ENCODE data around the gene SLC27A4.

The SLC27A4 gene

DNA sequence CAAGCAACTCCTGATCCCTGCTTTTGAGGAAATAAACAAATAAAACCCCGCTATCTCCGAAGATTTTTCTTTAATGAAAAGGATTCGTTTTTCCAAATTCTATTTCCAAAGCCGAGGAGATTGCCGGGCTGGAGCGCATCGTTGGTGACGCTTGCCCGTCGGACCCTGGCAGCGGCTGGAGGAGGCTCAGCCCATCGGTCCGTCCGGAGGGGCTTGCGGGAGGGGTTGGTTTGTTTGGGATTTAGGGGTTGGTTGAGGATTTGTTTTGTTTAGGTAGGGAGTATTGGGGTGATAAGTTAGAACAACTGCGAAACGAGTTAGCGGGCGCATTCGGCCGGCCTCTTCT lies 51.6 kb downstream of the SLC27A4 start:
- DNase-seq (ENCODE audit: low read depth) = no peak

DNA sequence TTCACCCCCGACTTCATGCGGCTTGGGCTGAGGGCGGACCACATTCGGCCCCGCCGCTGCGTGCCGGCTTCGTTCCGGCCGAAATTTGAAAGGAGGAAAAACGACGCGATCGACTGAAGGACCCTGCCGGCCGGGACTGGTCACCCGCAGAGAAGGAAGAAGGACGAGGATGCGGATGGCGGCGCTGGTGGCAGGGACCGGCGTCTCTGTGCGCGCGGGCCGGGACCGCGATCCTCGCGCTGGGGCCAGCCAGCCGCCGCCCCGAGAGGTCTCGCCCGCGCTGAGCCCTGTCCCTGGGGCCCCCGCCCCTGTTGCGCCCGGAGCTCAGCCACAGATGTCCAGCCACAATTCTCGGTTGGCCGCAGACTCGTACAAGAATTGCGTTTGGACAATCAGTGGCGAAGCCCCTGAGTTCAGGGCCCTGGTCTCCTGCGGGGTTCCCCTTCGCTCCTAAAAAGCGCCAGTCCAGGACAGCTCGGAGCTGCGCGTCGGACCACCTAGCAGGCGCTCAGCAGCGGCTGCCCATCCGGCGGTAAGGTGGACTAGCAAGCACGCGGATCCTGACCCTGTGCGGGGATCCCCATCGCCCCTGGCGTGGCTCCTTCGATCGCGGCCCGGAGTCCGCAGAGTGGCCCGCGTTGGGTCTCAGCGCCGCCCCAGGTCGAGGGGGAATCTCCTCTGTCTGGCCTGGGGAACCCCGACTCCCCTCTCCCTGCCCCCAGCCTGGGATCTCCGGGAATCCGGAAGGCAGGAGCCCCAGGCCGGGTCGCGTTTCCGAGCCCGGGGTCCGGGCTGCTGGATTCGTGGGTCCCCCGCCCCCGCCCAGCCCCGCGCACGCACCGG lies 52.2 kb downstream of the SLC27A4 start:
- no peak for DNase-seq (ENCODE audit: low read depth)

DNA sequence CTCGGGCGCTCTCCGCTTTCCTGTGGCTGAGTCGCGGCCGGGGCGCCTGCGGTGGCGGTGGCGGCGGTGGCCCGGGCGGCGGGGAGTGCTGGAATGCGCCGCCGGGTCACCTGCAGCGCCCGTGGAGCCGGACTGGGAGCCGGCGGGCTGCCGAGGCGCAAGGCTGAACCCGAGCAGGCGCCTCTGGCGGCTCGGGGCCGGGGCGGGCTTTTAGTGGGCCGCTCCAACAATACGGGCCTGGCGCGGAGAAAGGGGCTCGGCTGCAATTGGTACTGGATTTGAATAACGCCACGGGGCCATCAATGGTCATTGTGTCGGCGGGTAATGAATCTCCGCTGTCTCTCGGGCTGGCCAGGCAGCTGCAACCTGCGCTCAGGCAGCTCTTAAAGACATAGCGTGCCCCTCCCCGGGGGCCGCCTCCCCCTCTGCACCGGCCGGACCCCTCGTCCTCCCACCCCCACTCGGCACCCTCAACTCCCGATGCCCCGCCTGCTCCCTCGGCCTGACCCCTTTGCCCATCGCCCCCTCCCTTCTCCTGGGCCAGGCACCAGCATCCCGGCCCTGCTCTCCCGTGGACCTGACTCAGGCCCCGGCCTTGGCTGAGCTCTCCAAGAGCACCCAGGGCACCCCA lies 52.9 kb downstream of the SLC27A4 start:
- no peak for DNase-seq (ENCODE audit: low read depth)

DNA sequence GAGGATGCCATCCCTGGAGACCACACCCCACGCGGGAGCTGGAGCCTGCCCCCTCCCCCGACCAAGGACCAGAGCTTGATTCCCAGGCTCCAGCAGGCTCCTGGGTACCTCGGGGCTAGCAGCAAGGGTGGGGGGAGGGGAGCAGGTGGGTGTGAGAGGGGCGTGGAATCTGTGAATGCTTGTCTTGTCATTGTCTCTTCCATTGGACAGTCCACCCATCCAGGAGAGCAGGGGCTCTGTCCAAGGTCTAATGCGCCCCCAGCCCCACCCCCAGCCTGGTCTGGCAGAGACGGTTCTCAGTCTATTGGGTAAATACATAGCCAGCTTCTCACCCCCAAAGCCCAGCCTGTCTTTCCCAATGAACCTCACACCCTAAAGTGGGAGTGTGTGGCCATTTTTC lies 53.6 kb downstream of the SLC27A4 start:
- no peak for DNase-seq (ENCODE audit: low read depth)

DNA sequence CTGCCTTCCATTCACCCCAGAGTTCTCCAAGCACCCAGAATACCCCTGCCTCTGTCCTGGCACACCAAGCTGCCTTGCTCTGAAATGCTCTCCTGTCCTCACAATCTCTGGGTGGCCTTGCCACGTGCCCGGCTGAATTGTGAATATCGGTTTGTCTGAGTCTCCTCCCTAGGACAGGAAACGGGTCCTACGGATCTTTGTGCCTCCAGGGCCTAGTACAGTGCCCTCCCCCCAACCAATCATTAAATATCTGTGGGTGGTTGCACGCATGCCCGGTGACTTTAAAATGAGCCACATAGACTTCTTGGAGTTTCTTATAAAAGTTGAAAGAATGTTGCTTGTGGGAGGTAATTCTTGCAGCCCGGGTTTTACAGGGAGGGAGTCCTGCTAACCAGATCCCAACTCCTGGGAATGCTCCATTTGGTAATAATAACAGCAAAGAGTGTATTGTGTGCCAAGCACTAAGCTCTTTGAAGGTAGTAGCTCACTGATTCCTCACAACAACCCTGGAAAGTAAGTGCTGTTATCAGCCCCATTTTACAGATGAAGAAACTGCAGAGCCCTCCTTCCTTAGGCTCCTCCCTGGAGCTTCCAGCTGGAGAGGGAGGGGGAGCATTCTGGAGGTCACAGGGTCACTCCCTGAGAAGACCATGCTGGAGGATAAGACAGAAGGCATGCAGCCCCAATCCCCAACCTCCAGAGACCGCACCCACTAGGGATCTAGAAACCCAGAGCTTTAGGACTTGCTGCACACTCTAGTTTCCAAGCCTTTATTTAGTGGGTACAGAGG lies 54.2 kb downstream of the SLC27A4 start:
- DNase-seq (ENCODE audit: low read depth) = no peak

DNA sequence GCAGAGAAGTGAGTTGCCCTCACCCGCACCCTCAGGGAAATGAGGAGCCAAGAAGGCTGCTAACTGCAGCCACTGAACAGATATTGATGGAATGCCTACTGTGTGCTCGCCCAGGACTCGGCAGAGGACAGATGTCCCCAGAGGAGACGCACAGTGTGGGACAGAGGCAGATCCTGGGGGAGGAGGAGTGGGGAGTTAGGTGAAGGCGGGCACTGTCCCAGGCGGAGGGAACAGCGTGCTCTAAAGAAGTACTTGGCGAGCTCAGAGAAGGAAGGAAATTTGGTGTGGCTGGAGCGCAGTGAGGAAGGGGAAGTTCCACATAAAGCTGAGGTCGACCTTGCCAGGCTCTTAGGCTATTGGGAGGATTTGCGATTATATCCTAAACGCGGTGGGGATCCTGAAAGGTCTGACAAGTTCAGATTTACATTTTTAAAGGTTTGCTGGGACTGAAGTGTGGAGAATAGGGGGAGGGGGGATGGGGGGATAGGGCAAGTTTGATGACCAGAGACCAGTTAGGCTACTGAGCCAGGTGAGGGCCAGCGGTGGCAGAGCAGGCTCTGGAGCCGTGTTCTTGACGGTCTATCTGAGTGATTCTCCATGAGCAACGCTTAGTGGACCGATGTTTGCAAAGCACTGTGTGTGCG lies 56.8 kb downstream of the SLC27A4 start:
- no peak for DNase-seq (ENCODE audit: low read depth)

DNA sequence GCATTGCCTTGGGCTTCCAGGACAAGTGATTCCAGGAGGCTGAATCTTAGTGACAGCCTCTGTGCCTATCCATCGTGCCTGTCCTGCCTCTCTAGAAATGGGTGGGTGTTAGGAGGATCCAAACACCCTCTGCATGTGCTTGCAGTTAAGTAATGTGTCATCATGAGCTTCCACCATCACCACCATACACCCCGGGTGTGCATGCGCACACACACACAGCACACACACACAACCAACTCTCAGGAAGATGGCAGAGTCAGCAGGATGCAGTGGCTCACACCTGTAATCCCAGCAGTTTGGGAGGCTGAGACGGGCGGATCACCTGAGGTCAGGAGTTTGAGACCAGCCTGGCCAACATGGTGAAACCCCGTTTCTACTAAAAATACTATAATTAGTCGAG lies 57.5 kb downstream of the SLC27A4 start:
- DNase-seq (ENCODE audit: low read depth) = no peak

DNA sequence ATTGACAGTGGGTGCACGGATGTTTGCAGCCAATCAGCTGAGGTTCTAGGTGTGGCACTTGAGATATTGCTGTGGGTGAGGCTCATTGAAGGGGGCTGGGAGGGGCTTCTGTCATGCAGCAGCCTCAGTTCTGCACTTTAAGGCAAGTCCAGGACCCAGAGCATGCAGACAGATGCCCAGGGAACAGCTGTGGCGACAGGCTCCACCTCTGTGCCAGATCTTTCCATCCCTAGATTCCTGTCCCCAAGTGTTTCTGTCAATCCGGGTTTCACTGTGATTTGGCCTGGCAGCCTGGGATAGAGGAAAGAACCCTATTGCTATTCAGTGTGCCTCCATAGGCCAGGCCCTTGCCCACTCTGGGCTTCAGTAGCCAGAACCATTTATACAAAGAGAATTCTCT lies 59.5 kb downstream of the SLC27A4 start:
- no peak for DNase-seq (ENCODE audit: low read depth)

DNA sequence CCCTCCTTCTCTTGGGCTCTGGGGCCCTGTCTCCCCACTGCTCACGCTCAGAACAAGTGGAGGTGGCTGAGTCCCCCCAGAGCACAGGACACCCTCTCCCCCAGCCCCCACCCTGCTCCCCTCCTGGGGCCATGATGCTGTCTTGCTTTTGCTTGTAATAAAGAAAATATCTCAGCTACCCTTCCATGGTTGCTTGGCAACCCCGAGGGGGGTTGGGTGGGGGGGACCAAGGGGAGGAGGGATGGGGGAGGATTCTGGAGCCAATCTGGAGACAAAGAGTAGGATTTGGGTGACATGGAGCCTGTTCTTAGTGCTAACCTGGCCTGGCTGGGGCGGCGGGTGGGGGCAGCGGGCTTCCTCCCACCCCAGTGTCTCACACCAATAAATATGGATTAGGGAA lies 64.2 kb downstream of the SLC27A4 start:
- no peak for DNase-seq (ENCODE audit: low read depth)

DNA sequence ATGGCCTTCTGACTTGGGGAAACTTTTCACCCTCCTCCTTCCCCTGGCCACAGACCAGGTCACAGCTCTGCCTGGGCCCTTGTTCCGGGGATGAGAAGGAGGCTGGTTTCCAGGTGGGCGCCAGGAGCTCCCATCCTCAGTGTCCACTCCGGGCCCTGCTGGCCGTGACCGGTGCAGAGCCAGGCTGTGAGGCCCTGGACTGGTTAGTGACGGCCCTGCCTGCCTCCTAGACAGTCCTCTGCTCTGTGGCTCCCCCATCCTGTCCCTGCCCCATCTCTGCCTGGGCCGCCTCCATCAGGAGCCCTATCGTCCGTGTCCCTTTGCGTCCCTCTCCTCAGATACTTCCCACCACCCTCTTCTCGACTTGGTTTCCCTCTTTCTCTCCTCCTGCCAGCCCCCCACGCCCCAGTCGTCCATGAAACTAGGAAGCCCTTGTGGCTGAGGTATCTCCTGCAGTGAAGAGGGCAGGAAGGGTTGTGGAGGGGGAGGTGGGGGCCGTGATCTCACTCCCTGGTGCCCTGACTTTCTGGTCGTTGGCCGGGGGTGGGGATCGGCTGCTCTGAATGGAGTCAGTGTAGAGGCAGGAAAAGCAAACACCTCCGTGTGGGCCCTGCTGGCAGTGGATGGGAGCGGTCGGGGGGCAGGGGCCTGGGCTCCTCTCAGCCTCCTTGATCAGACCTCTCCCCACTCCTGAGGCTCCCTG lies 64.9 kb downstream of the SLC27A4 start:
- DNase-seq (ENCODE audit: low read depth) = no peak

DNA sequence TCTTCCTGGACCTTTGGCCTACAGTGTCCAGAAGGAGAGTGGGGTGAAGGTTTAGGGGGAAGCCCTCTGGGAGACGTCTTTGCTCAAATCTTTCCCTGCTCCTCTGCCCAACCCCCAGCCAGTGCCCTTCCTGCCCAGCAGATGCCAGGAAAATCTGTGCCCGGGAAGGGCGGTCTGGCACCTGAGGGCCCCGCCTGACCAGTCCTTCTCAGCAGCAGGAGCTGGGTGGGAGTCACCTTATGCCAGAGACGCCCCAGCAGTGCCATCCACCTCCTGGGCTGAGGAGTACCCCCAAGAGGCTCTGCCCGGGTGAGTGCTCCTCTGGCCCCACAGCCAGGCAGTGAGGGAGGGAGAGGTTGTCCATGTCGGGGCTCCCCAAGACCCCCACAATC lies 65.4 kb downstream of the SLC27A4 start:
- no peak for DNase-seq (ENCODE audit: low read depth)

DNA sequence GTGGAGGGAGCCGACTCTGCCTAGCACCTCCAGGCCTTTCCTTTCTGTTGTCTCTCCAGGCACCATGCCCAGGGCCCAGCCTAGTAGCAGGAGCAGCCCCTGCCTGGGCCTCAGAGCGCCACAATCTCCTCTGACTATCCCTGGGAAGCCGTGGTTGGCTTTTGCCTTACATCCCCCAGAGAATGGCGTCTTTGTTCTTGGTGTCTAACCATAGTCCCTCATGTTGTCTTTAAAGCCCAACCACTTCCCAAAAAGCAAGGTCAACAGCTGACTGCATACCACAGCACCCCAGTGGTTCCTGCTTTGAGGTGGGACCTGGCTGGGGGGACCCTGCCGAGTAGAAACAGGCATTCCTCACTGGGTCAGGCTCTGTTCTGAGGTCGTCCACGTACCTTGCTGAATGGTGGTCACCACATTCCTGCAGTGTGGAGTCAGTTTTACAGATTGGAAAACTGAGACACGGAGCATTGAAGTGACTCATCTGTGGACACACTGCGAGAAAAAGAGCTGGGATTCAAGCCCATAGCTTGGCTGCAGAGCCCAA lies 66.6 kb downstream of the SLC27A4 start:
- DNase-seq (ENCODE audit: low read depth) = no peak

DNA sequence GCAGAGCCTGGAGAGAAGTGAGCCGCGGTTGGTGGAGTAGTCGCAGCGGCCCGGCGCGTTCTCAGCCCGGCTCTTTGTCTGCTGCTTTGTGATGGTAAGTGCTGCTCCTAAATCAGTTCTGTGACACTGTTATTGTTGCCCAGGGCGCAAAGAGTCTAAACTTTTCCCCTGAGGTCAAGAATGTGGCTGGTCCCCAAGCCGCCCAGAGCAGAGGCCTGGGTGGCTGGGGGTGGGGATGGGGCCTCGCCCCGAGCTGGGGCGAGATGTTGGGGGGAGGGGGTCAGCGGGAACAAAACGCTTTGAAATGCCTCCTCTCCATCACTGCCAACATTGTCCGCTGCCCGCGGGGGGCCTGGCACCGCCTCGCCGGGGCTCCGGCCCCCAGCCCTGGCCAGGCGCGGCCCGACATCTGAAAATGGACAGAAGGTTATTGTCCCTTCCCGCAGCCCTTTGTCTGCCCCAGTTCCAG lies 68.7 kb downstream of the SLC27A4 start:
- no peak for DNase-seq (ENCODE audit: low read depth)

DNA sequence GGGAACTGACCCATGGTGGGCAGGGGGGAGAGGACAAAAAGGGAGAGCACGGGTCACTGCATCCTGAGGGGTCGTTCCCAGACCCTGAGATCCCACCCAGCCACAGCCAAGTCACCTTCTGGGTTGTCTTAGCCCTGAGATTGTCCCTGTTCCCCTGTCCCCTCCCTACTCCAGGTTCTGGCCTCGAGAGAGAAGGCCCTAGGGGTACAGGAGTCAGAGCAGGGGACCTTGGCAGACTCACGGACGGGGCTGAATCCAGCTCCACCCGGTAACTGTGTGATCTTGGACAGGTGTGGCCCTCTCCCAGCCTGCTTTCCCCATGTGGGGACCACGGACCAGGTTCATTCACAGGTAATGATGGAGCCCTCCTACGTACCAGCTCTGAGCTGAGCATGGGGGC lies 69.1 kb downstream of the SLC27A4 start:
- no peak for DNase-seq (ENCODE audit: low read depth)

DNA sequence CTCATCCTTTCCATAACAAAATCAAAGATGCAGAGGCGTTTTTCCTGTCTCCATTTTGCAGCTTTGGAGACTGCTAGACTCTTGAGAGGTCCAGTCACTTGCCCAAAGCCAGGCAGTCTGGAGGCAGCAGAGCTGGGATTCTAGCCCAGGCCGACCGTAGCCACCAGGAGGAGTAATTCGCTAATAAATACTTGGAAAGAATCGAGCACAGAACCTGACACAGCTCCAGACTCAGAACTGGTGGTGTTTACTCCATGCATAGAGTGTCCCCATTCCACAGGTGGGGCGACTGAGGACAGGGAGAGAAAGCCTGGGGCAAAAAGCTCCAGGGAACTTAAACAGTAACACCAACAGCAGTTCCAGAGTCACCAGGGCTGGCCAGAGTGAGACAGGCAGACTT lies 69.7 kb downstream of the SLC27A4 start:
- no peak for DNase-seq (ENCODE audit: low read depth)

Measured in fibroblast of gingiva (primary cell).